Hindlimb muscle (tissue), 1 donor: ENCODE data around the gene GPR137. TPM values are rescaled to one million over a fixed set of nuclear protein-coding genes. Genes with fewer than 3 reads are reported as not detected.
"Not testable (repeated sequence)": the region's sequence is repeated elsewhere in the genome, so short reads cannot be mapped to it uniquely, and the experiment has no call there.

Experiments
- DNase-seq: peaks from one replicate; pipeline ENCODE4 v3.0.0-alpha.2; 2013
- polyA plus RNA-seq: library from polyadenylated mRNA; unstranded; fragments of 120-200 nt; gene quantifications from one replicate; pipeline ENCODE4 v1.2.1, GENCODE V29; 2013; ENCODE audit not compliant: insufficient read length

Gene GPR137
- polyA plus RNA-seq, 1 donor: 23.1 TPM

- DNase-seq: no peak
Observed at GRCh38 chr11:64321026-64321425, 35.4 kb downstream of the GPR137 start.

GRCh38 chr11:64321533-64321932 lies 35.9 kb downstream of the GPR137 start:
- no peak for DNase-seq

- no peak for DNase-seq
Observed at GRCh38 chr11:64322925-64323260, 37.2 kb downstream of the GPR137 start.

- DNase-seq: no peak
Observed at GRCh38 chr11:64323373-64323772, 37.7 kb downstream of the GPR137 start.

- DNase-seq: not testable (repeated sequence)
Observed at GRCh38 chr11:64323984-64324383, 38.3 kb downstream of the GPR137 start.

GRCh38 chr11:64324692-64325469 lies 39.2 kb downstream of the GPR137 start:
- DNase-seq: no peak

GRCh38 chr11:64327375-64327774 lies 41.7 kb downstream of the GPR137 start:
- DNase-seq: no peak

- DNase-seq: no peak
Observed at GRCh38 chr11:64327993-64328392, 42.3 kb downstream of the GPR137 start.

- DNase-seq: no peak
Observed at GRCh38 chr11:64330888-64331287, 45.2 kb downstream of the GPR137 start.

- no peak for DNase-seq
Observed at GRCh38 chr11:64331569-64332371, 46.1 kb downstream of the GPR137 start.

GRCh38 chr11:64333556-64333955 lies 47.9 kb downstream of the GPR137 start:
- DNase-seq: no peak

GRCh38 chr11:64334764-64335735 lies 49.4 kb downstream of the GPR137 start:
- no peak for DNase-seq

GRCh38 chr11:64337538-64338249 lies 52.0 kb downstream of the GPR137 start:
- DNase-seq: no peak

GRCh38 chr11:64338716-64339115 lies 53.1 kb downstream of the GPR137 start:
- no peak for DNase-seq

Other genes with a start within 250 kb of the GPR137 start
- 2.8 TPM for gene FLRT1, start 249.9 kb upstream of the GPR137 start, polyA plus RNA-seq
- 77.9 TPM for gene MACROD1, start 119.7 kb upstream of the GPR137 start, polyA plus RNA-seq
- 125 TPM for gene STIP1, start 99.7 kb upstream of the GPR137 start, polyA plus RNA-seq
- 11.1 TPM for gene FERMT3, start 79.1 kb upstream of the GPR137 start, polyA plus RNA-seq
- 81.4 TPM for gene TRPT1, start 59.7 kb upstream of the GPR137 start, polyA plus RNA-seq
- gene NUDT22, start 59.6 kb upstream of the GPR137 start, polyA plus RNA-seq: 17.2 TPM
- 66.2 TPM for gene DNAJC4, start 55.3 kb upstream of the GPR137 start, polyA plus RNA-seq
- gene VEGFB, start 51.3 kb upstream of the GPR137 start, polyA plus RNA-seq: 101 TPM
- gene FKBP2, start 44.8 kb upstream of the GPR137 start, polyA plus RNA-seq: 51.5 TPM
- 177 TPM for gene PPP1R14B, start 38.9 kb upstream of the GPR137 start, polyA plus RNA-seq
- 12.4 TPM for gene PLCB3, start 34.3 kb upstream of the GPR137 start, polyA plus RNA-seq
- gene BAD, start 1.2 kb upstream of the GPR137 start, polyA plus RNA-seq: 31.0 TPM
- gene KCNK4, start 5.5 kb downstream of the GPR137 start, polyA plus RNA-seq: not detected
- gene CATSPERZ, start 14.5 kb downstream of the GPR137 start, polyA plus RNA-seq: not detected
- gene ESRRA, start 19.7 kb downstream of the GPR137 start, polyA plus RNA-seq: 34.0 TPM
- 179 TPM for gene TRMT112, start 31.7 kb downstream of the GPR137 start, polyA plus RNA-seq
- gene PRDX5, start 32.3 kb downstream of the GPR137 start, polyA plus RNA-seq: 129 TPM
- 4.5 TPM for gene CCDC88B, start 54.4 kb downstream of the GPR137 start, polyA plus RNA-seq
- gene RPS6KA4, start 73.3 kb downstream of the GPR137 start, polyA plus RNA-seq: 16.1 TPM